ENCODE results near the gene ZNF317.

The ZNF317 gene

DNA sequence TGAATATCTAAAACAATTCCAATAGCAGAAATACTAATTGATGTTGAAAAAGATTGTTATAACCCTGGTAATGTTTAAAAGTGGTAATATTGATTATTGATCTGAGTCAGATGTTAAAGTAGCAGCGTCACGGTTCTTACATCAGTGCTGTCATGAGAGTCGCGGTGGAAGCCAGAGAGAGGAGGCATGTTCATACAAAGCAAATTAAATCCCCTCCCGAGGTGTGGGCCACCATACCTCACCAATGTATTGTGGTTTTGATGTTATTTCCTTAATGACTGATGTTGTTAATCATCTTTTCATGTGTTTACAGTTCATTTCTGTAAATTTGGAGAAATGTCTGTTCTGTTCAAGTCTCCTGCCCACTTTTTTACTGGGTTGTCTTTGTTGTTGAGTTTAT is 11.2 kb downstream of the ZNF317 start:
- Histone ChIP-seq H3K4me3 (ENCODE audit: low read depth, low read length) (no peak overlapping the region), H3K9me3 (ENCODE audit: control insufficient read depth, insufficient read depth, low read depth, low read length) (no peaks in the 10 kb centered on the region; the same call in 1 of the 2 replicates), H3K36me3 (ENCODE audit: control insufficient read depth in 2 of 2, insufficient read depth in 1 of 2, low read length in 2 of 2) (peaks cover 12 to 86% of the 10 kb centered on the region in 2 experiments)

DNA sequence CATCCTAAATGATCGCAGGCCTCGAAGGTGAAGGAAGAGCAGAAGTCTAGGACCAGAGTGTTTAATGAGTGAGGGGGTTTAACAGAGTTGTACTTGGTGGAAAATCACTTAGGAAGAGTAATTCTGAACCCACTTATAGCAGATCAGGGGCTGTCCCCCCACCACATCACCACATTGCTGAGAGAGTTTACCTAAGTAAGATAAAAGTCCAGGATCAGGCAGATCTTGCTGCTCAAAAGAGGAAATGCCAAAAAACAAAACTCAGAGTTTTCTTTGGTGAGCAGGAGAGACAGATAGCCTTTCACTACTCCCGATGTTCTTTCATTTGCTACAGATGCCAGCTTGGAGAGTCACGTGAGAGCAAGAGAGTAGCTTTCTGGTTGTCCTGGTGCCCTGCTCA is 15.4 kb downstream of the ZNF317 start:
- Histone ChIP-seq H3K4me3 (ENCODE audit: low read depth, low read length) (no peak overlapping the region), H3K9me3 (ENCODE audit: control insufficient read depth, insufficient read depth, low read depth, low read length) (no peaks in the 10 kb centered on the region; the same call in 1 of the 2 replicates), H3K36me3 (ENCODE audit: control insufficient read depth in 2 of 2, insufficient read depth in 1 of 2, low read length in 2 of 2) (peaks cover 40 to 95% of the 10 kb centered on the region in 2 experiments), H3K4me1 (ENCODE audit: control insufficient read depth, insufficient read depth, low read length) (no peaks in the 10 kb centered on the region), H3K27ac (ENCODE audit: extremely low read depth, low read depth, low read length) (no peak overlapping the region)
- TF ChIP-seq, protein P1, sequence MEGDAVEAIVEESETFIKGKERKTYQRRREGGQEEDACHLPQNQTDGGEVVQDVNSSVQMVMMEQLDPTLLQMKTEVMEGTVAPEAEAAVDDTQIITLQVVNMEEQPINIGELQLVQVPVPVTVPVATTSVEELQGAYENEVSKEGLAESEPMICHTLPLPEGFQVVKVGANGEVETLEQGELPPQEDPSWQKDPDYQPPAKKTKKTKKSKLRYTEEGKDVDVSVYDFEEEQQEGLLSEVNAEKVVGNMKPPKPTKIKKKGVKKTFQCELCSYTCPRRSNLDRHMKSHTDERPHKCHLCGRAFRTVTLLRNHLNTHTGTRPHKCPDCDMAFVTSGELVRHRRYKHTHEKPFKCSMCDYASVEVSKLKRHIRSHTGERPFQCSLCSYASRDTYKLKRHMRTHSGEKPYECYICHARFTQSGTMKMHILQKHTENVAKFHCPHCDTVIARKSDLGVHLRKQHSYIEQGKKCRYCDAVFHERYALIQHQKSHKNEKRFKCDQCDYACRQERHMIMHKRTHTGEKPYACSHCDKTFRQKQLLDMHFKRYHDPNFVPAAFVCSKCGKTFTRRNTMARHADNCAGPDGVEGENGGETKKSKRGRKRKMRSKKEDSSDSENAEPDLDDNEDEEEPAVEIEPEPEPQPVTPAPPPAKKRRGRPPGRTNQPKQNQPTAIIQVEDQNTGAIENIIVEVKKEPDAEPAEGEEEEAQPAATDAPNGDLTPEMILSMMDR (tag by site-specific recombination; IDR thresholded peaks at IDR 0.05) = no peak
- TF ChIP-seq, protein P2, sequence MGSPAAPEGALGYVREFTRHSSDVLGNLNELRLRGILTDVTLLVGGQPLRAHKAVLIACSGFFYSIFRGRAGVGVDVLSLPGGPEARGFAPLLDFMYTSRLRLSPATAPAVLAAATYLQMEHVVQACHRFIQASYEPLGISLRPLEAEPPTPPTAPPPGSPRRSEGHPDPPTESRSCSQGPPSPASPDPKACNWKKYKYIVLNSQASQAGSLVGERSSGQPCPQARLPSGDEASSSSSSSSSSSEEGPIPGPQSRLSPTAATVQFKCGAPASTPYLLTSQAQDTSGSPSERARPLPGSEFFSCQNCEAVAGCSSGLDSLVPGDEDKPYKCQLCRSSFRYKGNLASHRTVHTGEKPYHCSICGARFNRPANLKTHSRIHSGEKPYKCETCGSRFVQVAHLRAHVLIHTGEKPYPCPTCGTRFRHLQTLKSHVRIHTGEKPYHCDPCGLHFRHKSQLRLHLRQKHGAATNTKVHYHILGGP (tag by site-specific recombination; IDR thresholded peaks at IDR 0.05) = no peak
- no peak for TF ChIP-seq ZNF664 (tag by site-specific recombination; IDR thresholded peaks at IDR 0.05)
- no peak for TF ChIP-seq ZNF777 (tag by site-specific recombination; IDR thresholded peaks at IDR 0.05; ENCODE audit: borderline replicate concordance)
- TF ChIP-seq MYNN (tag by site-specific recombination; IDR thresholded peaks at IDR 0.05; ENCODE audit: borderline replicate concordance) = no peak
- no peak for TF ChIP-seq ZNF426 (tag by site-specific recombination; IDR thresholded peaks at IDR 0.05)
- no peak for TF ChIP-seq ZEB2 (tag by site-specific recombination; IDR thresholded peaks at IDR 0.05)
- no peak for TF ChIP-seq KLF7 (tag by site-specific recombination; IDR thresholded peaks at IDR 0.05; ENCODE audit: borderline replicate concordance)
- TF ChIP-seq ZNF335 (tag by site-specific recombination; conservative IDR thresholded peaks at IDR 0.05) = no peak
- CTCF ChIA-PET = no interaction called here
- POLR2A ChIA-PET = no interaction called here

More for the DNA sequence above, 11.2 kb downstream of the ZNF317 start:
- no peak for TF ChIP-seq HOXA7 (CRISPR knock-in tag; IDR thresholded peaks at IDR 0.05; ENCODE audit: borderline replicate concordance)
- no peak for TF ChIP-seq ZNF658 (tag by site-specific recombination; IDR thresholded peaks at IDR 0.05)
- TF ChIP-seq KLF7 (tag by site-specific recombination; IDR thresholded peaks at IDR 0.05; ENCODE audit: borderline replicate concordance) = no peak
- no peak for TF ChIP-seq ZNF169 (tag by site-specific recombination; IDR thresholded peaks at IDR 0.05)
- TF ChIP-seq, protein P3, sequence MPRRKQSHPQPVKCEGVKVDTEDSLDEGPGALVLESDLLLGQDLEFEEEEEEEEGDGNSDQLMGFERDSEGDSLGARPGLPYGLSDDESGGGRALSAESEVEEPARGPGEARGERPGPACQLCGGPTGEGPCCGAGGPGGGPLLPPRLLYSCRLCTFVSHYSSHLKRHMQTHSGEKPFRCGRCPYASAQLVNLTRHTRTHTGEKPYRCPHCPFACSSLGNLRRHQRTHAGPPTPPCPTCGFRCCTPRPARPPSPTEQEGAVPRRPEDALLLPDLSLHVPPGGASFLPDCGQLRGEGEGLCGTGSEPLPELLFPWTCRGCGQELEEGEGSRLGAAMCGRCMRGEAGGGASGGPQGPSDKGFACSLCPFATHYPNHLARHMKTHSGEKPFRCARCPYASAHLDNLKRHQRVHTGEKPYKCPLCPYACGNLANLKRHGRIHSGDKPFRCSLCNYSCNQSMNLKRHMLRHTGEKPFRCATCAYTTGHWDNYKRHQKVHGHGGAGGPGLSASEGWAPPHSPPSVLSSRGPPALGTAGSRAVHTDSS (tag by site-specific recombination; IDR thresholded peaks at IDR 0.05) = no peak
- no peak overlapping the region for H3K27ac ChIP-seq (ENCODE audit: extremely low read depth, low read depth, low read length)
- POLR2A ChIA-PET = no interaction called here
- H3K4me1 ChIP-seq (ENCODE audit: control insufficient read depth, insufficient read depth, low read length) = no peaks in the 10 kb centered on the region
- CTCF ChIA-PET = no interaction called here

DNA sequence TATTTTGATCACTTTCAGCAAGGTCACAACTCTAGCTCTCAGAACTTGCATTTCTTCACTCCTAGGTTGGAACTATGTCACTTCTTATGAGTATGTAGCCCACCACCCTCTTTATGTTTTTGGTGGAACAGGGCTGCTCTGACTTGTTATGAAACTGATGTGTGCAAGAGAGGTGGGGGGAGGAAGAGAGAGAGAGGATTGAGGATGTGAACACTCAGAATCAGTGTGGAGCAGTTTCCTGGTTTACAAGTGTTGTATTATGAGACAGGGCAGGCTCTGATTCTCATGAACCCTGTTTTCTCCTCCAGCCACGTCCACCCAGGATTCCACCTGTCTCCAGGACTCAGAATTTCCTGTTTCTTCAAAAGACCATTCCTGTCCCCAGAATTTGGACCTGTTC is 16.1 kb downstream of the ZNF317 start:
- Histone ChIP-seq H3K36me3 (ENCODE audit: control insufficient read depth in 2 of 2, insufficient read depth in 1 of 2, low read length in 2 of 2) (peaks cover 40 to 95% of the 10 kb centered on the region in 2 experiments), H3K4me3 (ENCODE audit: low read depth, low read length) (no peak overlapping the region), H3K9me3 (ENCODE audit: control insufficient read depth, insufficient read depth, low read depth, low read length) (no peaks in the 10 kb centered on the region; the same call in 1 of the 2 replicates), H3K27ac (ENCODE audit: extremely low read depth, low read depth, low read length) (no peak overlapping the region), H3K4me1 (ENCODE audit: control insufficient read depth, insufficient read depth, low read length) (no peaks in the 10 kb centered on the region)
- ChIA-PET POLR2A (no interaction called here), CTCF (no interaction called here)
- no peak for TF ChIP-seq ZNF792 (tag by site-specific recombination; IDR thresholded peaks at IDR 0.05)

DNA sequence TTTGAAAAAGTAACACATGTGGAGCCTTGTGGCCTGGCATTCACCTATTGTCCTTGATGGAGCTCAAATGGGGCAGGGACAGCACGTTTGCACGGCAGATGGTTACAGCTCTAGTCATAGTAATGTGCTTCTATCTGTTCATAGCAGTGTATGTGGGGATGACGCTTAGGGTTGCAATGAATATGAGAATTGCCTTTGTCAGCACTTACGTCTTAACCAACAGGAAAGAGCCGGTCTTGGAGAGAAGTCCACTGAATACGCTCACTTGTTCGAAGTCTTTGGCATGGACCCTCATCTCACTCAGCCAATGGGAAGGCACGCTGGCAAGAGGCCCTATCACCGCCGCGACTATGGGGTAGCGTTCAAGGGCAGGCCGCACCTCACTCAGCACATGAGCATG is 19.7 kb downstream of the ZNF317 start:
- peaks cover 2% of the 10 kb centered on the region for H3K9me3 ChIP-seq (ENCODE audit: control insufficient read depth, insufficient read depth, low read depth, low read length)
- CTCF ChIA-PET = no interaction called here
- peaks cover 51 to 95% of the 10 kb centered on the region in 2 experiments for H3K36me3 ChIP-seq (ENCODE audit: control insufficient read depth in 2 of 2, insufficient read depth in 1 of 2, low read length in 2 of 2)
- TF ChIP-seq ZNF660 (tag by site-specific recombination; IDR thresholded peaks at IDR 0.05) (no peak), ZNF169 (tag by site-specific recombination; IDR thresholded peaks at IDR 0.05) (no peak), ZSCAN30 (tag by site-specific recombination; IDR thresholded peaks at IDR 0.05) (no peak), ZNF10 (tag by site-specific recombination; IDR thresholded peaks at IDR 0.05) (no peak), ZNF114 (tag by site-specific recombination; IDR thresholded peaks at IDR 0.05) (no peak)
- TF ChIP-seq, protein P4, sequence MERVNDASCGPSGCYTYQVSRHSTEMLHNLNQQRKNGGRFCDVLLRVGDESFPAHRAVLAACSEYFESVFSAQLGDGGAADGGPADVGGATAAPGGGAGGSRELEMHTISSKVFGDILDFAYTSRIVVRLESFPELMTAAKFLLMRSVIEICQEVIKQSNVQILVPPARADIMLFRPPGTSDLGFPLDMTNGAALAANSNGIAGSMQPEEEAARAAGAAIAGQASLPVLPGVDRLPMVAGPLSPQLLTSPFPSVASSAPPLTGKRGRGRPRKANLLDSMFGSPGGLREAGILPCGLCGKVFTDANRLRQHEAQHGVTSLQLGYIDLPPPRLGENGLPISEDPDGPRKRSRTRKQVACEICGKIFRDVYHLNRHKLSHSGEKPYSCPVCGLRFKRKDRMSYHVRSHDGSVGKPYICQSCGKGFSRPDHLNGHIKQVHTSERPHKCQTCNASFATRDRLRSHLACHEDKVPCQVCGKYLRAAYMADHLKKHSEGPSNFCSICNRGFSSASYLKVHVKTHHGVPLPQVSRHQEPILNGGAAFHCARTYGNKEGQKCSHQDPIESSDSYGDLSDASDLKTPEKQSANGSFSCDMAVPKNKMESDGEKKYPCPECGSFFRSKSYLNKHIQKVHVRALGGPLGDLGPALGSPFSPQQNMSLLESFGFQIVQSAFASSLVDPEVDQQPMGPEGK (tag by site-specific recombination; IDR thresholded peaks at IDR 0.05) = no peak
- TF ChIP-seq, protein P5, sequence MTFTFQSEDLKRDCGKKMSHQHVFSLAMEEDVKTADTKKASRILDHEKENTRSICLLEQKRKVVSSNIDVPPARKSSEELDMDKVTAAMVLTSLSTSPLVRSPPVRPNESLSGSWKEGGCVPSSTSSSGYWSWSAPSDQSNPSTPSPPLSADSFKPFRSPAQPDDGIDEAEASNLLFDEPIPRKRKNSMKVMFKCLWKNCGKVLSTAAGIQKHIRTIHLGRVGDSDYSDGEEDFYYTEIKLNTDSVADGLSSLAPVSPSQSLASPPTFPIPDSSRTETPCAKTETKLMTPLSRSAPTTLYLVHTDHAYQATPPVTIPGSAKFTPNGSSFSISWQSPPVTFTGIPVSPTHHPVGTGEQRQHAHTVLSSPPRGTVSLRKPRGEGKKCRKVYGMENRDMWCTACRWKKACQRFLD (tag by site-specific recombination; IDR thresholded peaks at IDR 0.05) = no peak

More for the DNA sequence above, 19.7 kb downstream of the ZNF317 start:
- H3K4me3 ChIP-seq (ENCODE audit: low read depth, low read length) = no peak overlapping the region
- no peaks in the 10 kb centered on the region for H3K4me1 ChIP-seq (ENCODE audit: control insufficient read depth, insufficient read depth, low read length)
- POLR2A ChIA-PET = no interaction called here
- no peak overlapping the region for H3K27ac ChIP-seq (ENCODE audit: extremely low read depth, low read depth, low read length)

All from HEK293 (cell line).